Measurements from ENCODE around the gene ZNF578.
"Not testable (repeated sequence)": the region's sequence is repeated elsewhere in the genome, so short reads cannot be mapped to it uniquely, and the experiment has no call there.

- TF ChIP-seq, protein P1, sequence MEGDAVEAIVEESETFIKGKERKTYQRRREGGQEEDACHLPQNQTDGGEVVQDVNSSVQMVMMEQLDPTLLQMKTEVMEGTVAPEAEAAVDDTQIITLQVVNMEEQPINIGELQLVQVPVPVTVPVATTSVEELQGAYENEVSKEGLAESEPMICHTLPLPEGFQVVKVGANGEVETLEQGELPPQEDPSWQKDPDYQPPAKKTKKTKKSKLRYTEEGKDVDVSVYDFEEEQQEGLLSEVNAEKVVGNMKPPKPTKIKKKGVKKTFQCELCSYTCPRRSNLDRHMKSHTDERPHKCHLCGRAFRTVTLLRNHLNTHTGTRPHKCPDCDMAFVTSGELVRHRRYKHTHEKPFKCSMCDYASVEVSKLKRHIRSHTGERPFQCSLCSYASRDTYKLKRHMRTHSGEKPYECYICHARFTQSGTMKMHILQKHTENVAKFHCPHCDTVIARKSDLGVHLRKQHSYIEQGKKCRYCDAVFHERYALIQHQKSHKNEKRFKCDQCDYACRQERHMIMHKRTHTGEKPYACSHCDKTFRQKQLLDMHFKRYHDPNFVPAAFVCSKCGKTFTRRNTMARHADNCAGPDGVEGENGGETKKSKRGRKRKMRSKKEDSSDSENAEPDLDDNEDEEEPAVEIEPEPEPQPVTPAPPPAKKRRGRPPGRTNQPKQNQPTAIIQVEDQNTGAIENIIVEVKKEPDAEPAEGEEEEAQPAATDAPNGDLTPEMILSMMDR (IDR thresholded peaks at IDR 0.05), result not testable (repeated sequence)
- TF ChIP-seq POLR2A (IDR thresholded peaks at IDR 0.05), result not testable (repeated sequence)
Measured at GRCh38 chr19:52538815-52539214, 85.5 kb downstream of the ZNF578 start.

Measured in transverse colon (tissue), 3 donors.